Stimulated activated CD8-positive, alpha-beta memory T cell treated with anti-CD3 and anti-CD28 coated beads, Interleukin-15, amount 100 ng/mL, for 24 hours (primary cell): ENCODE measurements around the gene POR.

ENCODE experiments used
- DNase-seq: peaks from one replicate; pipeline ENCODE4 v3.0.0-alpha.2; 2020; ENCODE audit warnings: low read depth

The POR gene

GRCh38 chr7:75979759-75980429 is 64.9 kb downstream of the POR start:
- no peak for DNase-seq

GRCh38 chr7:75980430-75981202 is 65.7 kb downstream of the POR start:
- DNase-seq, result no peak

GRCh38 chr7:75981203-75981452 is 66.2 kb downstream of the POR start:
- no peak for DNase-seq

- no peak for DNase-seq
Measured at GRCh38 chr7:75981453-75982305, 66.7 kb downstream of the POR start.

- no peak for DNase-seq
Measured at GRCh38 chr7:75982306-75983064, 67.5 kb downstream of the POR start.

GRCh38 chr7:75983471-75984129 is 68.6 kb downstream of the POR start:
- DNase-seq, result no peak

GRCh38 chr7:75984130-75985008 is 69.4 kb downstream of the POR start:
- no peak for DNase-seq

GRCh38 chr7:75985009-75985517 is 70.1 kb downstream of the POR start:
- no peak for DNase-seq

- DNase-seq, result no peak
Measured at GRCh38 chr7:75985518-75986146, 70.7 kb downstream of the POR start.

- DNase-seq, result no peak
Measured at GRCh38 chr7:75986147-75986781, 71.3 kb downstream of the POR start.

- DNase-seq, result no peak
Measured at GRCh38 chr7:75987026-75987804, 72.3 kb downstream of the POR start.

- no peak for DNase-seq
Measured at GRCh38 chr7:75987805-75988567, 73.0 kb downstream of the POR start.

GRCh38 chr7:75988568-75989499 is 73.9 kb downstream of the POR start:
- DNase-seq, result no peak

- no peak for DNase-seq
Measured at GRCh38 chr7:75989500-75990388, 74.8 kb downstream of the POR start.

- DNase-seq, result no peak
Measured at GRCh38 chr7:75991531-75992082, 76.7 kb downstream of the POR start.
